Esophagus squamous epithelium (tissue), 5 donors: ENCODE data around the gene MTF1. TPM values are rescaled to one million over a fixed set of nuclear protein-coding genes. Genes with fewer than 3 reads are reported as not detected.

Experiments
- DNase-seq: peaks from one replicate; lab custom pipeline; 2025; lab: John Stamatoyannopoulos, UW
- H3K27ac ChIP-seq, 4 donors: fragments of 200-600 bp; sonication (generic); one replicate each; pipeline ENCODE4 v1.5.1; 2016 to 2019; ENCODE audit warnings: mild to moderate bottlenecking in 1 of 4
- H3K27me3 ChIP-seq, 4 donors: fragments of 200-600 bp; sonication (generic); 1 replicate in 3 of 4; 2 replicates in 1 of 4; pipeline versions ENCODE4 v1.5.1 to v1.6.0; 2017 to 2021; ENCODE audit warnings: antibody characterized with exemption in 1 of 4
- H3K36me3 ChIP-seq, 3 donors: fragments of 200-600 bp; sonication (generic); one replicate each; pipeline ENCODE4 v1.5.1; 2016 to 2019
- H3K4me1 ChIP-seq, 3 donors: fragments of 200-600 bp; sonication (generic); one replicate each; pipeline ENCODE4 v1.5.1; 2017 to 2019
- H3K4me3 ChIP-seq, 4 donors: fragments of 200-600 bp; sonication (generic); 1 replicate in 3 of 4; 2 replicates in 1 of 4; pipeline ENCODE4 v1.5.1; 2016 to 2019; ENCODE audit warnings: mild to moderate bottlenecking in 2 of 4, moderate library complexity in 1 of 4
- H3K9me3 ChIP-seq, 3 donors: fragments of 200-600 bp; sonication (generic); one replicate each; pipeline ENCODE4 v1.5.1; 2016 to 2019
- POLR2A ChIP-seq, 4 donors: fragments of 450-650 bp; IDR thresholded peaks; one replicate each; pipeline ENCODE4 v1.6.1; 2017; ENCODE audit warnings: antibody characterized with exemption in 4 of 4, mild to moderate bottlenecking in 4 of 4, moderate library complexity in 3 of 4
- WGBS, 2 donors: methylation state at CpG; one replicate each; pipeline ENCODE4 v1.1.5; 2018; 5-methylcytosine and 5-hydroxymethylcytosine counted together
- intact Hi-C: fragments of 100-400 bp; cut with DNase I; formaldehyde crosslinking; loops from one replicate; pipeline ENCODE4 v1.15.0; 2022
- total RNA-seq, 4 donors: library from RNA; depleted of rRNA; stranded (reverse); fragments of >200 nt; gene quantifications; one replicate each; pipeline ENCODE4 v1.1.0, GENCODE V29; 2016
- TF ChIP-seq, protein P1 (sequence below), 6 experiments: fragments of 450-650 bp in 4 of 6; fragments of 200-600 bp in 2 of 6; sonication (generic) in 2 of 6; IDR thresholded peaks; one replicate each; pipeline ENCODE4 v1.5.1; 2016 to 2019; ENCODE audit warnings: antibody characterized with exemption in 6 of 6, mild to moderate bottlenecking in 4 of 6, moderate library complexity in 4 of 6
- donor health status: DM: yes; HTN: yes; CAD: no.

The MTF1 gene
- total RNA-seq, 4 donors from 2014 or later: 6.3 to 13.4 (median 9.9) TPM

DNA sequence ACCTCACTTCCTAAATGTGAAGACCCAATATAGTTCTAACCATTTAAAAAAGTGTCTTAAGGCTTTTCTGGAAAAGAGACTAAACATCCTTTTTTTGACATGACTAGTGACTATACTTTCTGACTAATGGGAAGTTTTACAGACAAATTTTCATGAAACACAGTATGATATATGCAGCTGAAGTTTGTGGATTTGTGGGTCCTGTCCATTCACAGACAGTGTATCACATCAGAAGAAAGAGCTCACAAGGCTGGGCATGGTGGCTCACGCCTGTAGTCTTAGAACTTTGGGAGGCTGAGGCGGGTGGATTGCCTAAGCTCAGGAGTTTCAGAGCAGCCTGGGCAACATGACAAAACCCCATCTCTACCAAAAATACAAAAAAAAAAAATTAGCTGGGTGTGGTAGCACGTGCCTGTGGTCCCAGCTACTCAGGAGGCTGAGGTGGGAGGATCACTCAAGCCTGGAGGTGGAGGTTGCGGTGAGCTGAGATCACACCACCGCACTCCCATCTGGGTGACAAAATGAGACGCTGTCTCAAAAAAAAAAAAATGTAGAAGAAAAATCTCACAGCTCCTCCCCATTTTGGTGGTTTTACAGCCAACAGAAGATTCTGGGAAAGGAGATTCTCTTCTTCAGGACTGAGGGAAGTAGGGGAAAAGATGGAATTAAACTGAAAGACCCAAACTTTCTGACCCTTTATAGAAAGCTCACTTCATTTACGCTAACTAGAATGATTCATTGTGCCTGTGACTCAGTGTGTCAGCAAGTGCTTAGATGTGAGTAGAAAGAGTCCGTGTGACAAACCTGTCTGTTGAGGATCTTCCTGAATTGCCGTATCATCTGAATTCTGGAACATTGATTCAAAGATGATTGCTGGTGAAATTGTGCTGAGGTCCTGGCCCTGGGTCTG lies 36.2 kb downstream of the MTF1 start:
- no peak overlapping the region for H3K4me3 ChIP-seq
- 66 to 78% methylated on average over 9 of the region's 9 CpGs for WGBS, 2 donors
- peaks cover 0 to 11% (median 0%) of the 10 kb centered on the region in 3 donors for H3K4me1 ChIP-seq
- TF ChIP-seq, protein P1, sequence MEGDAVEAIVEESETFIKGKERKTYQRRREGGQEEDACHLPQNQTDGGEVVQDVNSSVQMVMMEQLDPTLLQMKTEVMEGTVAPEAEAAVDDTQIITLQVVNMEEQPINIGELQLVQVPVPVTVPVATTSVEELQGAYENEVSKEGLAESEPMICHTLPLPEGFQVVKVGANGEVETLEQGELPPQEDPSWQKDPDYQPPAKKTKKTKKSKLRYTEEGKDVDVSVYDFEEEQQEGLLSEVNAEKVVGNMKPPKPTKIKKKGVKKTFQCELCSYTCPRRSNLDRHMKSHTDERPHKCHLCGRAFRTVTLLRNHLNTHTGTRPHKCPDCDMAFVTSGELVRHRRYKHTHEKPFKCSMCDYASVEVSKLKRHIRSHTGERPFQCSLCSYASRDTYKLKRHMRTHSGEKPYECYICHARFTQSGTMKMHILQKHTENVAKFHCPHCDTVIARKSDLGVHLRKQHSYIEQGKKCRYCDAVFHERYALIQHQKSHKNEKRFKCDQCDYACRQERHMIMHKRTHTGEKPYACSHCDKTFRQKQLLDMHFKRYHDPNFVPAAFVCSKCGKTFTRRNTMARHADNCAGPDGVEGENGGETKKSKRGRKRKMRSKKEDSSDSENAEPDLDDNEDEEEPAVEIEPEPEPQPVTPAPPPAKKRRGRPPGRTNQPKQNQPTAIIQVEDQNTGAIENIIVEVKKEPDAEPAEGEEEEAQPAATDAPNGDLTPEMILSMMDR (IDR thresholded peaks at IDR 0.05): no peak
- no peak for TF ChIP-seq POLR2A (IDR thresholded peaks at IDR 0.05)
- no peak for DNase-seq
- H3K27ac ChIP-seq: peak overlapping the region in 2 of 4 donors; percentile 17 to 52
- peaks cover 4 to 91% (median 23%) of the 10 kb centered on the region in 3 donors for H3K36me3 ChIP-seq
- H3K9me3 ChIP-seq: no peaks in the 10 kb centered on the region
- no peaks in the 10 kb centered on the region for H3K27me3 ChIP-seq
- intact Hi-C loops: no loop called here

DNA sequence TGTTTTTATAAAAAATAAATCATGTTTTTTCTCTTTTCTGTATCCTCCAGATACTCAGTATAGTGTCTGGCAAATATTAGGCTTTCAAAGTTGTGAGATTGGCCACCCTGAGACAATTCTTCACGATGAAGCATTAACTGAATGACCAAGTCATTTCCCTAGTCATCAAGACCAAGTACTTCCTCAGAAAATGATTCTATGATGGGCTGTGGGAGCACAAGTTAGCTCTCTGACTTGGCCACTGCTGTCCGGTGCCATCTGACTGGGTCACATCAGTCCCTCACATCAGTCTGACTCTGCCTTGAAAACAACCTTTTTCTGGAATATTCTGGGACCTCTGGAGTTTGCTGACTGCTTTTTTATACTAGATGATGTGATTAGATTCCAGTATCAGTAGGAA lies 37.9 kb downstream of the MTF1 start:
- 81 to 93% methylated on average over 2 of the region's 2 CpGs for WGBS, 2 donors
- Histone ChIP-seq H3K27me3 (no peaks in the 10 kb centered on the region), H3K4me3 (no peak overlapping the region), H3K4me1 (peaks cover 0 to 23% (median 8%) of the 10 kb centered on the region in 3 donors), H3K27ac (no peak overlapping the region), H3K9me3 (no peaks in the 10 kb centered on the region), H3K36me3 (peaks cover 4 to 95% (median 31%) of the 10 kb centered on the region in 3 donors)
- no peak for DNase-seq
- TF ChIP-seq, protein P1 (IDR thresholded peaks at IDR 0.05): no peak
- TF ChIP-seq POLR2A (IDR thresholded peaks at IDR 0.05): no peak
- intact Hi-C loops: no loop called here

DNA sequence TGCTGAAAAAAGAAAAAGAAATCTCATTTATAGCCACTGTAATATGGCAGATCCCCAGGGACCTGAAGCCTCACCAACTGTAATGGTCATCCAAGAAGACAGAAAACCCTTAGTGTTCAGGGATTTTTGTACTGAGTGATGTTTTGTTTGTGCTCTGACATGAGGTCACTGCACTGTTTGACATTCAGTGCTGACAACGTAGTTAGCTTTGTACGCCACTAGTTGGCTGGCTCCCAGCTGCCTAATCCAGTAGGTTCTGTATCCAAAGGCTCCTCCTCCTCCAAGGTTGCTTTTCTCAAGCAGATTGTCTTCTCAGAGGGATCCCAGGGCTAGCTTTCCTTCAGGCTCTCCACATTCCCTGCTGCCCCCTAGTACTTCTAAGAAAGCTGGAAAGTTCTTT lies 41.9 kb downstream of the MTF1 start:
- intact Hi-C loops: no loop called here
- H3K36me3 ChIP-seq: peaks cover 0 to 97% (median 35%) of the 10 kb centered on the region in 3 donors
- no peaks in the 10 kb centered on the region for H3K27me3 ChIP-seq
- no peak for DNase-seq
- H3K9me3 ChIP-seq: no peaks in the 10 kb centered on the region
- peak overlapping the region in 3 of 4 donors; percentile 50 to 66 (median 52) for H3K27ac ChIP-seq
- H3K4me3 ChIP-seq: no peak overlapping the region
- 15 to 47% methylated on average over 2 of the region's 2 CpGs for WGBS, 2 donors
- TF ChIP-seq, protein P1 (IDR thresholded peaks at IDR 0.05): peak in 1 of 6 experiments; percentile 3
- TF ChIP-seq POLR2A (IDR thresholded peaks at IDR 0.05): no peak
- peaks cover 0 to 13% (median 8%) of the 10 kb centered on the region in 3 donors for H3K4me1 ChIP-seq

DNA sequence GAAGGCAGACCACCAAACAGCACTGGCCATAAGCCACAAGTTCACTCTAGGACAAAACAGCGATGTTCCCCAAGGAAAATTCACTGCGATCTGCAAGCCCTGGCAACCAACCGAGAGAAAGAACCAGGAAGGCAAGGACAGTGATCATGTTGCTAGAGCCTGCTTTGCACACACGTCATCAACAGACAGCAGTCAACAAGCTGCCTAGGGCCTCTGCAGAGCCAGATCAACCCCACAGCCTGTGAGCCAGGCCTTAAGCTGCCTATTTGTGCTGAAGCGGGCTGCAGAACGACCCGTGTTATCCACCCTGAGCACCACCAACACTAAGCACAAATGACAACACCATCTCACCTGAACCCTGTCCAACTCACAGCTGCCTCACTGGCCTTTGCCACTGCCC lies 45.1 kb downstream of the MTF1 start:
- Histone ChIP-seq H3K36me3 (peaks cover 0 to 82% (median 21%) of the 10 kb centered on the region in 3 donors), H3K27me3 (no peaks in the 10 kb centered on the region), H3K9me3 (no peaks in the 10 kb centered on the region), H3K27ac (no peak overlapping the region), H3K4me1 (peaks cover 0 to 39% (median 14%) of the 10 kb centered on the region in 3 donors), H3K4me3 (no peak overlapping the region)
- intact Hi-C loops: no loop called here
- TF ChIP-seq, protein P1 (IDR thresholded peaks at IDR 0.05): no peak
- TF ChIP-seq POLR2A (IDR thresholded peaks at IDR 0.05): no peak
- DNase-seq: no peak
- 89 to 90% methylated on average over 3 to 6 of the region's 7 CpGs for WGBS, 2 donors

DNA sequence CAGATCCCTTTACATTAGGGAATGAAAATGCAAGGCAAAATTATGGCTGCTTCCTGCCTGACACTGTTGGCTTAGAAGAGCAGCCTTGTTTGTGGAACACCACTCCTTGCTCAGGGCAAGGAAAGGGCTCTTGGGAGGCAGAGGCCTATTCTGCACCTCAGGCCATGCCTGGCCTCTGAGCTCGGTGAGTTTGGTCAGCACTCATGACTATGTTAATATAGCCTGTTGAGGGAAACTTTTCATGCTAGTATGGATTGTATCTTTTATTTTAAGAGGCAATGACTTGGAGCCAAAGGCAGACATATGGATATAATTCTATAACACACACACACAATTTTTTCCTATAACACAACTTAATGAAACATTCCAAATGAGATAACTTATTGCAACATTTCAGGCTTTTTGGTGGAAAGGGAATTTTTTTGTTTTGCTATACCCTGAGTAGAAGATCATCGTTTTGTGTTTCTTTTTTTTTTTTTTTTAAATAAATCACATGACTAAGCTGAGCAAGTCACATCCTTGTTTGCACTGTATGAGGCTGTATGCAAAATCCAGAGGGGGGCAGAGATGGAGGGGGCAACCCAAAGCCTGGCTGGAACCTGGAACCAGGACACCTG lies 45.8 kb downstream of the MTF1 start:
- Histone ChIP-seq H3K36me3 (peaks cover 0 to 76% (median 21%) of the 10 kb centered on the region in 3 donors), H3K4me1 (peaks cover 0 to 45% (median 20%) of the 10 kb centered on the region in 3 donors), H3K4me3 (no peak overlapping the region), H3K9me3 (no peaks in the 10 kb centered on the region), H3K27ac (no peak overlapping the region), H3K27me3 (no peaks in the 10 kb centered on the region)
- TF ChIP-seq, protein P1 (IDR thresholded peaks at IDR 0.05): no peak
- TF ChIP-seq POLR2A (IDR thresholded peaks at IDR 0.05): no peak
- WGBS, 2 donors: 76 to 82% methylated on average over 2 of the region's 2 CpGs
- intact Hi-C loops: no loop called here
- no peak for DNase-seq
